WTC11 (cell line): Measurements from ENCODE around the gene KRT34. TPM values are rescaled to one million over a fixed set of nuclear protein-coding genes. Genes with fewer than 3 reads are reported as not detected.

Experiments
- ATAC-seq: fragments of 200-7000 bp; cut with Tn5 transposase; 2 replicates; pipeline ENCODE4 v1.10.0; 2021; ENCODE audit warnings: mild to moderate bottlenecking, moderate library complexity
- CTCF ChIA-PET: fragments of 300-600 bp; sonication (Branson Sonifier 250); formaldehyde crosslinking; loops from one replicate; lab custom pipeline; 2021; ENCODE audit warnings: antibody characterized with exemption; lab: Charles Lee
- POLR2A ChIA-PET: fragments of 350-600 bp; sonication (Branson Sonifier 250); formaldehyde crosslinking; loops from one replicate; lab custom pipeline; 2021; ENCODE audit warnings: antibody characterized with exemption; lab: Charles Lee
- DNase-seq: peaks from one replicate; pipeline ENCODE4 v3.0.0; 2021; ENCODE audit warnings: low spot score
- H3K27ac Mint-ChIP-seq: 2 replicates; pipeline ENCODE4 v1.8.0; 2021; ENCODE audit warnings: mixed read lengths
- H3K27me3 Mint-ChIP-seq: 2 replicates; pipeline ENCODE4 v1.8.0; 2021; ENCODE audit warnings: low read depth, mild to moderate bottlenecking, moderate library complexity, mixed read lengths
- H3K36me3 Mint-ChIP-seq: 2 replicates; pipeline ENCODE4 v1.8.0; 2021; ENCODE audit warnings: mixed read lengths
- H3K4me1 Mint-ChIP-seq: 2 replicates; pipeline ENCODE4 v1.8.0; 2022; ENCODE audit warnings: mixed read lengths
- H3K4me3 Mint-ChIP-seq: 2 replicates; pipeline ENCODE4 v1.8.0; 2021; ENCODE audit warnings: mild to moderate bottlenecking, moderate library complexity, mixed read lengths
- H3K9me3 Mint-ChIP-seq: 2 replicates; pipeline ENCODE4 v1.8.0; 2021; ENCODE audit warnings: mixed read lengths
- ATF1 ChIP-seq: sonication (generic); formaldehyde crosslinking; IDR thresholded peaks from 2 replicates; pipeline ENCODE4 v1.8.1; 2023; ENCODE audit warnings: mild to moderate bottlenecking, moderate library complexity, missing genetic modification reagents
- CREB1 ChIP-seq: sonication (generic); formaldehyde crosslinking; IDR thresholded peaks from 2 replicates; pipeline ENCODE4 v1.8.0; 2023; ENCODE audit warnings: mild to moderate bottlenecking, missing genetic modification reagents
- CREM ChIP-seq: sonication (generic); formaldehyde crosslinking; IDR thresholded peaks from 2 replicates; pipeline ENCODE4 v1.8.1; 2022; ENCODE audit warnings: mild to moderate bottlenecking, missing genetic modification reagents, moderate library complexity
- GRHL2 ChIP-seq: fragments of 250-450 bp; sonication (Bioruptor Pico); IDR thresholded peaks from 2 replicates; pipeline ENCODE4 v1.8.0; 2022; ENCODE audit warnings: mild to moderate bottlenecking, moderate library complexity; ENCODE audit not compliant: insufficient replicate concordance, severe bottlenecking
- GTF2I ChIP-seq: fragments of 250-450 bp; sonication (Bioruptor Pico); conservative IDR thresholded peaks from 2 replicates; pipeline ENCODE4 v1.4.0; 2021; ENCODE audit warnings: mild to moderate bottlenecking
- MXD4 ChIP-seq: fragments of 250-450 bp; sonication (Bioruptor Pico); IDR thresholded peaks from 2 replicates; pipeline ENCODE4 v1.8.0; 2021; ENCODE audit warnings: mild to moderate bottlenecking, moderate library complexity, borderline replicate concordance
- NFYB ChIP-seq: sonication (generic); formaldehyde crosslinking; conservative IDR thresholded peaks from 2 replicates; pipeline ENCODE4 v1.8.0; 2022; ENCODE audit warnings: low read depth, missing genetic modification reagents
- PREB ChIP-seq: sonication (generic); formaldehyde crosslinking; IDR thresholded peaks from 2 replicates; pipeline ENCODE4 v1.8.1; 2022; ENCODE audit warnings: mild to moderate bottlenecking, missing genetic modification reagents, moderate library complexity, borderline replicate concordance
- RORB ChIP-seq: fragments of 250-450 bp; sonication (Bioruptor Pico); IDR thresholded peaks from 2 replicates; pipeline ENCODE4 v1.9.0; 2021; ENCODE audit warnings: mild to moderate bottlenecking
- SMAD4 ChIP-seq: sonication (generic); formaldehyde crosslinking; IDR thresholded peaks from 2 replicates; pipeline ENCODE4 v1.8.0; 2022; ENCODE audit warnings: mild to moderate bottlenecking, missing genetic modification reagents
- SOX15 ChIP-seq: fragments of 250-450 bp; sonication (Bioruptor Pico); IDR thresholded peaks from 2 replicates; pipeline ENCODE4 v1.9.0; 2021; ENCODE audit warnings: mild to moderate bottlenecking
- TCF7 ChIP-seq: sonication (generic); formaldehyde crosslinking; IDR thresholded peaks from 2 replicates; pipeline ENCODE4 v1.8.0; 2022; ENCODE audit warnings: mild to moderate bottlenecking, low read depth, missing genetic modification reagents, moderate library complexity
- TEAD1 ChIP-seq: sonication (generic); formaldehyde crosslinking; IDR thresholded peaks from 2 replicates; pipeline ENCODE4 v1.8.0; 2022; ENCODE audit warnings: mild to moderate bottlenecking, missing genetic modification reagents
- ZMAT4 ChIP-seq: fragments of 250-450 bp; sonication (Bioruptor Pico); IDR thresholded peaks from 2 replicates; pipeline ENCODE4 v1.9.0; 2021; ENCODE audit warnings: mild to moderate bottlenecking
- ZNF425 ChIP-seq: fragments of 250-450 bp; sonication (Bioruptor Pico); conservative IDR thresholded peaks from 2 replicates; pipeline ENCODE4 v1.9.0; 2021; ENCODE audit warnings: mild to moderate bottlenecking
- total RNA-seq: library from RNA; stranded (reverse); gene quantifications from 3 replicates; pipeline ENCODE4 v1.2.3, GENCODE V29; 2021
- TF ChIP-seq, protein P1 (sequence below): sonication (generic); formaldehyde crosslinking; IDR thresholded peaks from 2 replicates; pipeline ENCODE4 v1.8.1; 2023; ENCODE audit warnings: mild to moderate bottlenecking, missing genetic modification reagents
- TF ChIP-seq, protein P2 (sequence below): sonication (generic); formaldehyde crosslinking; conservative IDR thresholded peaks from 2 replicates; pipeline ENCODE4 v1.8.1; 2023; ENCODE audit warnings: mild to moderate bottlenecking, low read depth, missing genetic modification reagents, moderate library complexity
- TF ChIP-seq, protein P3 (sequence below): sonication (generic); formaldehyde crosslinking; IDR thresholded peaks from 2 replicates; pipeline ENCODE4 v1.8.0; 2022; ENCODE audit warnings: mild to moderate bottlenecking, missing genetic modification reagents
- TF ChIP-seq, protein P4 (sequence below): fragments of 200-600 bp; IDR thresholded peaks from 2 replicates; pipeline ENCODE4 v1.8.0; 2022; ENCODE audit warnings: antibody characterized with exemption
- TF ChIP-seq, protein P5 (sequence below): sonication (generic); formaldehyde crosslinking; IDR thresholded peaks from 2 replicates; pipeline ENCODE4 v1.8.0; 2023; ENCODE audit warnings: missing genetic modification reagents, mild to moderate bottlenecking, borderline replicate concordance
- TF ChIP-seq, protein P6 (sequence below): sonication (generic); formaldehyde crosslinking; IDR thresholded peaks from 2 replicates; pipeline ENCODE4 v1.8.1; 2022; ENCODE audit warnings: low read depth, missing genetic modification reagents, borderline replicate concordance

Gene KRT34
- total RNA-seq, 1 experiment from 2014 or later: not detected

DNA sequence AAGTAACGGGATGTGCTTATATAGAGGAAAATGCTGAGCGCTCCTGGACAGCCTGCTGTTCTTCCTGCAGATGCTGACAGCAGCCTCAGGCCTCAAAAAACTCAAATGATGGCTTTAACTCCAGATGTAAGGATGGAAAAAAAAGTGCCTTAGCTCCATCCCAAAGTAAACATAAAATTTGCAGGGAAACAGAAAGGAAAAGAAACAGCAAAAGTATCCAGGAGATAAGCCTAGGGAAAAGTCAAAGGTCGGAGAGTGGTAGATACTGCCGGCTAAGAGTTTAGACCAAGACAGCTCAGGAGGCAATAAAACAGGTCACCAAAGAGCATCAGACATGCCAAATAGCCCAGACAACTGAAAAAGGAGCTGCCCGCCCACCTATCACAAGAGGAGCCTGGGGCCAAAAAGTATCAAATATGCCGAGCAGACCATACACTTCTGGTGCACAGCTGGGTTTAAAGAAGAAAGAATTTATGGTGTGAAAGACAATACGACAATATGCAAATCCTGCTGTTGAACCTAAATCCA is 8.4 kb upstream of the KRT34 start (continued):
- TF ChIP-seq ZNF425: no peak
- no peak for TF ChIP-seq TEAD1 (CRISPR knock-in tag)
- TF ChIP-seq SOX15 (CRISPR knock-in tag): no peak
- TF ChIP-seq ZMAT4 (CRISPR knock-in tag): no peak
- TF ChIP-seq, protein P1, sequence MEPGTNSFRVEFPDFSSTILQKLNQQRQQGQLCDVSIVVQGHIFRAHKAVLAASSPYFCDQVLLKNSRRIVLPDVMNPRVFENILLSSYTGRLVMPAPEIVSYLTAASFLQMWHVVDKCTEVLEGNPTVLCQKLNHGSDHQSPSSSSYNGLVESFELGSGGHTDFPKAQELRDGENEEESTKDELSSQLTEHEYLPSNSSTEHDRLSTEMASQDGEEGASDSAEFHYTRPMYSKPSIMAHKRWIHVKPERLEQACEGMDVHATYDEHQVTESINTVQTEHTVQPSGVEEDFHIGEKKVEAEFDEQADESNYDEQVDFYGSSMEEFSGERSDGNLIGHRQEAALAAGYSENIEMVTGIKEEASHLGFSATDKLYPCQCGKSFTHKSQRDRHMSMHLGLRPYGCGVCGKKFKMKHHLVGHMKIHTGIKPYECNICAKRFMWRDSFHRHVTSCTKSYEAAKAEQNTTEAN (CRISPR knock-in tag): no peak
- TF ChIP-seq CREB1 (CRISPR knock-in tag): no peak
- TF ChIP-seq, protein P2, sequence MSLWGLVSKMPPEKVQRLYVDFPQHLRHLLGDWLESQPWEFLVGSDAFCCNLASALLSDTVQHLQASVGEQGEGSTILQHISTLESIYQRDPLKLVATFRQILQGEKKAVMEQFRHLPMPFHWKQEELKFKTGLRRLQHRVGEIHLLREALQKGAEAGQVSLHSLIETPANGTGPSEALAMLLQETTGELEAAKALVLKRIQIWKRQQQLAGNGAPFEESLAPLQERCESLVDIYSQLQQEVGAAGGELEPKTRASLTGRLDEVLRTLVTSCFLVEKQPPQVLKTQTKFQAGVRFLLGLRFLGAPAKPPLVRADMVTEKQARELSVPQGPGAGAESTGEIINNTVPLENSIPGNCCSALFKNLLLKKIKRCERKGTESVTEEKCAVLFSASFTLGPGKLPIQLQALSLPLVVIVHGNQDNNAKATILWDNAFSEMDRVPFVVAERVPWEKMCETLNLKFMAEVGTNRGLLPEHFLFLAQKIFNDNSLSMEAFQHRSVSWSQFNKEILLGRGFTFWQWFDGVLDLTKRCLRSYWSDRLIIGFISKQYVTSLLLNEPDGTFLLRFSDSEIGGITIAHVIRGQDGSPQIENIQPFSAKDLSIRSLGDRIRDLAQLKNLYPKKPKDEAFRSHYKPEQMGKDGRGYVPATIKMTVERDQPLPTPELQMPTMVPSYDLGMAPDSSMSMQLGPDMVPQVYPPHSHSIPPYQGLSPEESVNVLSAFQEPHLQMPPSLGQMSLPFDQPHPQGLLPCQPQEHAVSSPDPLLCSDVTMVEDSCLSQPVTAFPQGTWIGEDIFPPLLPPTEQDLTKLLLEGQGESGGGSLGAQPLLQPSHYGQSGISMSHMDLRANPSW (CRISPR knock-in tag): no peak
- TF ChIP-seq SMAD4 (CRISPR knock-in tag): no peak
- no peak for TF ChIP-seq GRHL2 (CRISPR knock-in tag)
- TF ChIP-seq, protein P3, sequence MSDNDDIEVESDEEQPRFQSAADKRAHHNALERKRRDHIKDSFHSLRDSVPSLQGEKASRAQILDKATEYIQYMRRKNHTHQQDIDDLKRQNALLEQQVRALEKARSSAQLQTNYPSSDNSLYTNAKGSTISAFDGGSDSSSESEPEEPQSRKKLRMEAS: no peak

- DNase-seq (no peak), ATAC-seq (no peak)
- Mint-ChIP-seq H3K36me3 (peaks cover 6% of the 10 kb centered on the region), H3K27me3 (no peaks in the 10 kb centered on the region; the same call in 1 of the 2 replicates), H3K4me1 (no peaks in the 10 kb centered on the region), H3K9me3 (peaks cover 15% of the 10 kb centered on the region), H3K4me3 (no peak overlapping the region), H3K27ac (no peak overlapping the region)
- CTCF ChIA-PET: interaction anchor here (1.3 kb wide), 1 partner anchor 30 kb away, joined by 5 read pairs; no protein-coding TSS in a partner anchor
- POLR2A ChIA-PET: no interaction called here
- TF ChIP-seq NFYB: no peak
- TF ChIP-seq TCF7 (CRISPR knock-in tag): no peak
- no peak for TF ChIP-seq RORB
- TF ChIP-seq GTF2I (CRISPR knock-in tag): no peak
- TF ChIP-seq, protein P4, sequence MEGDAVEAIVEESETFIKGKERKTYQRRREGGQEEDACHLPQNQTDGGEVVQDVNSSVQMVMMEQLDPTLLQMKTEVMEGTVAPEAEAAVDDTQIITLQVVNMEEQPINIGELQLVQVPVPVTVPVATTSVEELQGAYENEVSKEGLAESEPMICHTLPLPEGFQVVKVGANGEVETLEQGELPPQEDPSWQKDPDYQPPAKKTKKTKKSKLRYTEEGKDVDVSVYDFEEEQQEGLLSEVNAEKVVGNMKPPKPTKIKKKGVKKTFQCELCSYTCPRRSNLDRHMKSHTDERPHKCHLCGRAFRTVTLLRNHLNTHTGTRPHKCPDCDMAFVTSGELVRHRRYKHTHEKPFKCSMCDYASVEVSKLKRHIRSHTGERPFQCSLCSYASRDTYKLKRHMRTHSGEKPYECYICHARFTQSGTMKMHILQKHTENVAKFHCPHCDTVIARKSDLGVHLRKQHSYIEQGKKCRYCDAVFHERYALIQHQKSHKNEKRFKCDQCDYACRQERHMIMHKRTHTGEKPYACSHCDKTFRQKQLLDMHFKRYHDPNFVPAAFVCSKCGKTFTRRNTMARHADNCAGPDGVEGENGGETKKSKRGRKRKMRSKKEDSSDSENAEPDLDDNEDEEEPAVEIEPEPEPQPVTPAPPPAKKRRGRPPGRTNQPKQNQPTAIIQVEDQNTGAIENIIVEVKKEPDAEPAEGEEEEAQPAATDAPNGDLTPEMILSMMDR: no peak
- TF ChIP-seq MXD4 (CRISPR knock-in tag): no peak
- TF ChIP-seq, protein P5, sequence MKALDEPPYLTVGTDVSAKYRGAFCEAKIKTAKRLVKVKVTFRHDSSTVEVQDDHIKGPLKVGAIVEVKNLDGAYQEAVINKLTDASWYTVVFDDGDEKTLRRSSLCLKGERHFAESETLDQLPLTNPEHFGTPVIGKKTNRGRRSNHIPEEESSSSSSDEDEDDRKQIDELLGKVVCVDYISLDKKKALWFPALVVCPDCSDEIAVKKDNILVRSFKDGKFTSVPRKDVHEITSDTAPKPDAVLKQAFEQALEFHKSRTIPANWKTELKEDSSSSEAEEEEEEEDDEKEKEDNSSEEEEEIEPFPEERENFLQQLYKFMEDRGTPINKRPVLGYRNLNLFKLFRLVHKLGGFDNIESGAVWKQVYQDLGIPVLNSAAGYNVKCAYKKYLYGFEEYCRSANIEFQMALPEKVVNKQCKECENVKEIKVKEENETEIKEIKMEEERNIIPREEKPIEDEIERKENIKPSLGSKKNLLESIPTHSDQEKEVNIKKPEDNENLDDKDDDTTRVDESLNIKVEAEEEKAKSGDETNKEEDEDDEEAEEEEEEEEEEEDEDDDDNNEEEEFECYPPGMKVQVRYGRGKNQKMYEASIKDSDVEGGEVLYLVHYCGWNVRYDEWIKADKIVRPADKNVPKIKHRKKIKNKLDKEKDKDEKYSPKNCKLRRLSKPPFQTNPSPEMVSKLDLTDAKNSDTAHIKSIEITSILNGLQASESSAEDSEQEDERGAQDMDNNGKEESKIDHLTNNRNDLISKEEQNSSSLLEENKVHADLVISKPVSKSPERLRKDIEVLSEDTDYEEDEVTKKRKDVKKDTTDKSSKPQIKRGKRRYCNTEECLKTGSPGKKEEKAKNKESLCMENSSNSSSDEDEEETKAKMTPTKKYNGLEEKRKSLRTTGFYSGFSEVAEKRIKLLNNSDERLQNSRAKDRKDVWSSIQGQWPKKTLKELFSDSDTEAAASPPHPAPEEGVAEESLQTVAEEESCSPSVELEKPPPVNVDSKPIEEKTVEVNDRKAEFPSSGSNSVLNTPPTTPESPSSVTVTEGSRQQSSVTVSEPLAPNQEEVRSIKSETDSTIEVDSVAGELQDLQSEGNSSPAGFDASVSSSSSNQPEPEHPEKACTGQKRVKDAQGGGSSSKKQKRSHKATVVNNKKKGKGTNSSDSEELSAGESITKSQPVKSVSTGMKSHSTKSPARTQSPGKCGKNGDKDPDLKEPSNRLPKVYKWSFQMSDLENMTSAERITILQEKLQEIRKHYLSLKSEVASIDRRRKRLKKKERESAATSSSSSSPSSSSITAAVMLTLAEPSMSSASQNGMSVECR (CRISPR knock-in tag): no peak
- TF ChIP-seq, protein P6, sequence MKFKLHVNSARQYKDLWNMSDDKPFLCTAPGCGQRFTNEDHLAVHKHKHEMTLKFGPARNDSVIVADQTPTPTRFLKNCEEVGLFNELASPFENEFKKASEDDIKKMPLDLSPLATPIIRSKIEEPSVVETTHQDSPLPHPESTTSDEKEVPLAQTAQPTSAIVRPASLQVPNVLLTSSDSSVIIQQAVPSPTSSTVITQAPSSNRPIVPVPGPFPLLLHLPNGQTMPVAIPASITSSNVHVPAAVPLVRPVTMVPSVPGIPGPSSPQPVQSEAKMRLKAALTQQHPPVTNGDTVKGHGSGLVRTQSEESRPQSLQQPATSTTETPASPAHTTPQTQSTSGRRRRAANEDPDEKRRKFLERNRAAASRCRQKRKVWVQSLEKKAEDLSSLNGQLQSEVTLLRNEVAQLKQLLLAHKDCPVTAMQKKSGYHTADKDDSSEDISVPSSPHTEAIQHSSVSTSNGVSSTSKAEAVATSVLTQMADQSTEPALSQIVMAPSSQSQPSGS (CRISPR knock-in tag): no peak
- TF ChIP-seq CREM: no peak
- TF ChIP-seq PREB (CRISPR knock-in tag): no peak
- TF ChIP-seq ATF1 (CRISPR knock-in tag): no peak
These were observed 5.6 kb upstream of the KRT34 start for GRCh38 chr17:41387670-41388069.
